K562 (cell line): ENCODE data around the gene E2F3. TPM values are rescaled to one million over a fixed set of nuclear protein-coding genes. Genes with fewer than 3 reads are reported as not detected.

ENCODE experiments used
- CHD4 ChIP-seq: fragments of 200-600 bp; sonication (generic); IDR thresholded peaks from 3 replicates; pipeline ENCODE4 v1.6.1; 2012; ENCODE audit warnings: low read depth, mild to moderate bottlenecking, mixed read lengths, low read length, inconsistent platforms; ENCODE audit not compliant: insufficient read depth, insufficient replicate concordance, poor library complexity, severe bottlenecking
- FOSL1 ChIP-seq: fragments of 200-800 bp; sonication (Bioruptor generic); conservative IDR thresholded peaks from 2 replicates; pipeline ENCODE4 v1.6.1; 2016; ENCODE audit warnings: missing genetic modification characterization, missing compliant biosample characterization
- HDAC2 ChIP-seq: fragments of 450-650 bp; IDR thresholded peaks from 2 replicates; pipeline ENCODE4 v1.6.1; 2016; ENCODE audit warnings: mild to moderate bottlenecking
- HEY1 ChIP-seq: fragments of 250-450 bp; sonication (Bioruptor Pico); IDR thresholded peaks from 2 replicates; pipeline ENCODE4 v1.5.0; 2020; ENCODE audit warnings: mild to moderate bottlenecking, moderate library complexity, borderline replicate concordance
- HNRNPL ChIP-seq: fragments of 200-400 bp; formaldehyde crosslinking; IDR thresholded peaks from 2 replicates; pipeline ENCODE4 v1.6.1; 2017; ENCODE audit warnings: low read depth, mild to moderate bottlenecking, low read length
- KDM1A ChIP-seq, 2 experiments: fragments of 450-650 bp; IDR thresholded peaks; 2 replicates each; pipeline ENCODE4 v1.6.1; 2016; ENCODE audit warnings: mild to moderate bottlenecking in 2 of 2
- KDM5B ChIP-seq: fragments of 200-600 bp; sonication (generic); IDR thresholded peaks from 2 replicates; pipeline ENCODE4 v1.6.1; 2012; ENCODE audit warnings: low read depth, mild to moderate bottlenecking, moderate library complexity, low read length, control low read depth, inconsistent platforms; ENCODE audit not compliant: insufficient replicate concordance
- KLF10 ChIP-seq: fragments of 250-450 bp; sonication (Bioruptor Pico); IDR thresholded peaks from 2 replicates; pipeline ENCODE4 v1.6.1; 2021; ENCODE audit warnings: matching md5 sums
- MTF1 ChIP-seq: fragments of 250-450 bp; sonication (Bioruptor Pico); IDR thresholded peaks from 2 replicates; pipeline ENCODE4 v1.9.0; 2021; ENCODE audit warnings: moderate library complexity, mild to moderate bottlenecking, inconsistent platforms, borderline replicate concordance
- NR0B1 ChIP-seq: fragments of 450-650 bp; IDR thresholded peaks from one replicate; pipeline ENCODE4 v1.6.1; 2018; ENCODE audit warnings: mild to moderate bottlenecking, moderate library complexity; ENCODE audit not compliant: partially characterized antibody
- PATZ1 ChIP-seq: fragments of 250-450 bp; sonication (Bioruptor Pico); IDR thresholded peaks from 2 replicates; pipeline ENCODE4 v1.5.0; 2020; ENCODE audit warnings: mild to moderate bottlenecking, borderline replicate concordance
- POLR3G ChIP-seq: IDR thresholded peaks from 2 replicates; pipeline ENCODE4 v1.6.1; 2011; ENCODE audit not compliant: insufficient read length, insufficient replicate concordance; ENCODE audit errors: extremely low read depth
- RCOR1 ChIP-seq, 2 experiments: IDR thresholded peaks; 2 replicates each; pipeline ENCODE4 v1.6.1; 2012; ENCODE audit warnings: low read depth in 2 of 2, low read length in 2 of 2, borderline replicate concordance in 1 of 2, improper control_type of control experiment in 1 of 2
- RUNX1 ChIP-seq: sonication (generic); IDR thresholded peaks from 2 replicates; pipeline ENCODE4 v1.6.1; 2016; ENCODE audit warnings: antibody characterized with exemption, low read depth
- SMAD1 ChIP-seq: fragments of 150-350 bp; IDR thresholded peaks from 2 replicates; pipeline ENCODE4 v1.6.1; 2014; ENCODE audit warnings: low read length, low read depth; ENCODE audit not compliant: partially characterized antibody
- THRAP3 ChIP-seq: fragments of 450-650 bp; IDR thresholded peaks from 2 replicates; pipeline ENCODE4 v1.6.1; 2016; ENCODE audit warnings: mild to moderate bottlenecking, inconsistent platforms, borderline replicate concordance
- VEZF1 ChIP-seq: fragments of 200-800 bp; sonication (Bioruptor generic); IDR thresholded peaks from 2 replicates; pipeline ENCODE4 v1.6.1; 2017; ENCODE audit warnings: missing genetic modification characterization, missing compliant biosample characterization
- ZC3H11A ChIP-seq: IDR thresholded peaks from 2 replicates; pipeline ENCODE4 v1.6.1; 2012; ENCODE audit warnings: low read depth, low read length, improper control_type of control experiment
- ZNF12 ChIP-seq: sonication (generic); formaldehyde crosslinking; IDR thresholded peaks from 2 replicates; pipeline ENCODE4 v1.4.0; 2020; ENCODE audit warnings: mild to moderate bottlenecking, missing genetic modification reagents
- ZNF24 ChIP-seq: fragments of 450-650 bp; IDR thresholded peaks from 2 replicates; pipeline ENCODE4 v1.6.1; 2016
- ZNF512 ChIP-seq: IDR thresholded peaks from 2 replicates; pipeline ENCODE4 v1.6.1; 2016; ENCODE audit warnings: missing genetic modification characterization, missing compliant biosample characterization
- ZNF583 ChIP-seq: fragments of 250-450 bp; sonication (Bioruptor Pico); IDR thresholded peaks from 2 replicates; pipeline ENCODE4 v1.4.0; 2020
- ZNF586 ChIP-seq: fragments of 450-650 bp; formaldehyde crosslinking; conservative IDR thresholded peaks from 2 replicates; pipeline ENCODE4 v1.4.0; 2020; ENCODE audit warnings: mild to moderate bottlenecking, moderate library complexity
- polyA plus RNA-seq, 8 experiments: library from polyadenylated mRNA; depleted of rRNA in 4 of 8; stranded (reverse) in 5 of 8; unstranded in 3 of 8; fragments of >200 nt; fragmentation: Nextera tagmentation in 2 of 8; fragmentation: Illumina TruSeq in 1 of 8; extraction: Ambion mirVana in 2 of 8; extraction: Trizol in 1 of 8; gene quantifications; 2 replicates each; pipeline versions ENCODE4 v1.2.1 to v1.2.3, GENCODE V29; 2011 to 2014; ENCODE audit warnings: inconsistent platforms in 1 of 8, missing spikeins in 1 of 8
- total RNA-seq, 7 experiments: library from RNA; depleted of rRNA in 6 of 7; stranded (reverse); fragments of >200 nt in 6 of 7; fragmentation: Illumina TruSeq in 2 of 7; extraction: Trizol in 2 of 7; gene quantifications; 2 replicates each; pipeline versions ENCODE4 v1.2.1 to v1.2.3, GENCODE V29; 2011 to 2021; ENCODE audit warnings: low replicate concordance in 1 of 7

Gene E2F3
- total and polyA plus RNA-seq, 9 of the 15 experiments (the other 6 are each of a cell fraction or from before 2014, with no cell fraction given) = 11.1 to 44.7 (median 27.2) TPM

DNA sequence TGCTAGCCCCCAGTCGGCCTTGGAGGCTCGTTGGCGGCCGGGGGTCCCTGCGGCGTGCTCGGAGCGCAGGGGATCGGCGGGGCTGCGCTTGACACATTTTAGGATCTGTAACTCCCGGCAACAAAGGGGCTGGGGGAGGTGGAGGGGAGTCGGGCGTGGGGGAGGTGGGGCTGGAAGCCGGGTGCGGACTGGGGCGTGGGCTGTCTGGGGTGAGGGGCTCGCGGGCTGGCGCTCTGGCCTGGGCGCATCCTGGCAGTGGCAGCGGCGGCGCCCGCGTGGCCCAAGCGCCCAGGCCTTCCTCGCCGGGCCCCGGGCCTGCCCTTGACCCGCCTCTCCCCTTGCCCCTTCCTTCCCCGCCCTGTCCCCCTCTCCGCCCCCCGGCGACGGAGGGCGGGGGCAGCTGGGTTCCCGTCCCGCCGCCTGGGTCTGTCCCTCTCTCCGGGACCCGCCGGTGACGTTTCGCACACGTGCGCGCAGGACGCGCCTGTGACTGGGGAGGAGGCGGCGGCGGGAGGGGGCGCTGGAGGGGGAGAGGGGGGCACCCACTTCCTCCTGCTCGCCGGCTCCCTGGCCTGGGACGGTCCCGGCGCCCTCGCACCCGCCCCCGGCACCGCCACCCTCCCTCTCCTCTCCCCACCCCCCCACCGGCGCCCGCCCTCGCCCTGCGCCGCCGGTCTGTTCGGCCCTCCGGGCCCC lies 1.5 kb downstream of the E2F3 start (continued):
- TF ChIP-seq VEZF1 = peak; percentile 96; the same call in 1 of the 2 replicates
- TF ChIP-seq ZNF586 (CRISPR knock-in tag) = no peak
- no peak for TF ChIP-seq THRAP3
- peak; percentile 91; the same call in 1 of the 2 replicates for TF ChIP-seq HNRNPL
- no peak for TF ChIP-seq POLR3G
- no peak for TF ChIP-seq HEY1 (CRISPR knock-in tag)
- TF ChIP-seq ZNF24 = no peak
- TF ChIP-seq FOSL1 (tag) = no peak
- TF ChIP-seq ZNF12 (CRISPR knock-in tag) = no peak
- TF ChIP-seq ZNF512 (tag) = no peak
- no peak for TF ChIP-seq PATZ1 (CRISPR knock-in tag)
- no peak for TF ChIP-seq KLF10 (CRISPR knock-in tag)
- no peak for TF ChIP-seq HDAC2
- TF ChIP-seq MTF1 (CRISPR knock-in tag) = no peak
- TF ChIP-seq RCOR1 (IDR thresholded peaks at IDR 0.05; ENCODE audit: borderline replicate concordance in 1 of 2, low read depth in 2 of 2, low read length in 2 of 2) = peak in 1 of 2 experiments; percentile 72; a peak in 1 of 4 replicates
- TF ChIP-seq KDM1A (IDR thresholded peaks at IDR 0.05) = no peak
- no peak for TF ChIP-seq ZNF583 (CRISPR knock-in tag)
- TF ChIP-seq NR0B1 = no peak
- peak; percentile 61 for TF ChIP-seq SMAD1
- no peak for TF ChIP-seq RUNX1
- TF ChIP-seq ZC3H11A = no peak
- no peak for TF ChIP-seq KDM5B
- TF ChIP-seq CHD4 = no peak
